ENCODE measurements around the gene PTPRE.

DNA sequence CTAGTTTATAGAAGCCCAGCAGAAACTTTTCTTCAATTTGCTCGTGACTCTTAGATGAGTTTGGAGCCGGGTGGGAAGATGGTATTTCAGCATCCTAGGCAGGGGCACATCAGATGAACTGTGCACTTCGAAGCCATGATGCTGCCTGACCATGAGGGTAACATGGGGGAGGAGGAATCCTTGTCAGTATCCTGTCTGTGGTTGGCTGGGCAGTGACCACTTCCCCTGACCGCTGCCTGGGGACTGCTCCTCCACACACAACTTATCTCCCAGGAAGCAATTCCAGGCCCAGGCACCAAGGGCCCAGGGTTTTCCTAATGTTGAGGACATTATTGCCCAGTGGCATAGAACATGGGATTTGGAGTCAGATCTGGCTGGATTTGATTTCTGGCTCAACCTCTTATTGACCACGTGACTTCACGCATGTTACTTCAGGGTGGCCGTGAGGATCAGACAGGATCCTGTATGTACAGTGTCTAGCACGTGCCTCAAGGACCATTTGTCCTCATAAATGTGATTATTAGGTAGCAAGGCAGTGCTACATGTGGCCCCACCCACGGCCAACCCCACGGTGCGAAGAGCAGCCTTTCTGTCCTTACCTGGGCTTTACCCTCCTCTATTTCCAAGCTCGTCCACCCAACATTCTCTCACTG is 65.2 kb downstream of the PTPRE start:
- TF ChIP-seq, protein P1, sequence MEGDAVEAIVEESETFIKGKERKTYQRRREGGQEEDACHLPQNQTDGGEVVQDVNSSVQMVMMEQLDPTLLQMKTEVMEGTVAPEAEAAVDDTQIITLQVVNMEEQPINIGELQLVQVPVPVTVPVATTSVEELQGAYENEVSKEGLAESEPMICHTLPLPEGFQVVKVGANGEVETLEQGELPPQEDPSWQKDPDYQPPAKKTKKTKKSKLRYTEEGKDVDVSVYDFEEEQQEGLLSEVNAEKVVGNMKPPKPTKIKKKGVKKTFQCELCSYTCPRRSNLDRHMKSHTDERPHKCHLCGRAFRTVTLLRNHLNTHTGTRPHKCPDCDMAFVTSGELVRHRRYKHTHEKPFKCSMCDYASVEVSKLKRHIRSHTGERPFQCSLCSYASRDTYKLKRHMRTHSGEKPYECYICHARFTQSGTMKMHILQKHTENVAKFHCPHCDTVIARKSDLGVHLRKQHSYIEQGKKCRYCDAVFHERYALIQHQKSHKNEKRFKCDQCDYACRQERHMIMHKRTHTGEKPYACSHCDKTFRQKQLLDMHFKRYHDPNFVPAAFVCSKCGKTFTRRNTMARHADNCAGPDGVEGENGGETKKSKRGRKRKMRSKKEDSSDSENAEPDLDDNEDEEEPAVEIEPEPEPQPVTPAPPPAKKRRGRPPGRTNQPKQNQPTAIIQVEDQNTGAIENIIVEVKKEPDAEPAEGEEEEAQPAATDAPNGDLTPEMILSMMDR (IDR thresholded peaks at IDR 0.05; ENCODE audit: low read depth, low read length): no peak
- no peak for TF ChIP-seq POLR2A (IDR thresholded peaks at IDR 0.05; ENCODE audit: extremely low read depth, insufficient read length)
- TF ChIP-seq, protein P2, sequence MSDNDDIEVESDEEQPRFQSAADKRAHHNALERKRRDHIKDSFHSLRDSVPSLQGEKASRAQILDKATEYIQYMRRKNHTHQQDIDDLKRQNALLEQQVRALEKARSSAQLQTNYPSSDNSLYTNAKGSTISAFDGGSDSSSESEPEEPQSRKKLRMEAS (IDR thresholded peaks at IDR 0.05; ENCODE audit: low read depth, low read length): no peak
